ENCODE measurements around the gene ZBTB17. TPM values are rescaled to one million over a fixed set of nuclear protein-coding genes. Genes with fewer than 3 reads are reported as not detected.

The ZBTB17 gene
- total RNA-seq, 1 experiment from 2014 or later, result 41.6 TPM

DNA sequence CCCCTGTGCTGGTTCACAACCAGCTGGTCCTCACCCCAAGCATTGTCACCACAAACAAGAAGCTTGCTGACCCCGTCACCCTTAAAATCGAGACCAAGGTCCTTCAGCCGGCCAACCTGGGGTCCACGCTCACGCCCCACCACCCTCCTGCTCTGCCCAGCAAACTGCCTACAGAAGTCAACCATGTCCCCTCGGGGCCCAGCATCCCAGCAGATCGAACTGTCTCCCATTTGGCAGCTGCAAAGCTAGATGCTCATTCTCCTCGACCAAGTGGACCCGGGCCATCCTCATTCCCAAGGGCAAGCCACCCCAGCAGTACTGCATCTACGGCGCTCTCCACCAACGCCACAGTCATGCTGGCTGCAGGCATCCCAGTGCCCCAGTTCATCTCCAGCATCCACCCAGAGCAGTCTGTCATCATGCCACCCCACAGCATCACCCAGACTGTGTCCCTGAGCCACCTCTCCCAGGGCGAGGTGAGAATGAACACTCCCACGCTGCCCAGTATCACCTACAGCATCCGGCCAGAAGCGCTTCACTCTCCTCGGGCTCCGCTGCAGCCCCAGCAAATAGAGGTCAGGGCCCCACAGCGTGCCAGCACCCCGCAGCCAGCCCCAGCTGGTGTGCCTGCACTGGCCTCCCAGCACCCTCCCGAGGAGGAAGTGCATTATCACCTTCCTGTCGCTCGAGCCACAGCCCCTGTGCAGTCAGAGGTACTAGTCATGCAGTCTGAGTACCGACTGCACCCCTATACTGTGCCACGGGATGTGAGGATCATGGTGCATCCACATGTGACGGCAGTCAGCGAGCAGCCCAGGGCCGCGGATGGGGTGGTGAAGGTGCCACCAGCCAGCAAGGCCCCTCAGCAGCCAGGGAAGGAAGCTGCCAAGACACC lies 40.6 kb downstream of the ZBTB17 start:
- BruUV-seq (replicated peaks), result no TSS peak
- ATAC-seq, result no peak
- peaks cover 16% of the 10 kb centered on the region for H3K4me1 ChIP-seq (ENCODE audit: control insufficient read depth, insufficient read depth, low read length)
- no peaks in the 10 kb centered on the region for H3K9me3 ChIP-seq (ENCODE audit: control insufficient read depth, insufficient read depth, low read depth, low read length)
- TF ChIP-seq SIN3A (IDR thresholded peaks at IDR 0.05; ENCODE audit: borderline replicate concordance, insufficient read depth, low read depth, low read length), result no peak
- no peak for TF ChIP-seq TCF7L2 (IDR thresholded peaks at IDR 0.05; ENCODE audit: low read depth, low read length)
- no peak for TF ChIP-seq CTCF (IDR thresholded peaks at IDR 0.05)
- no peak for TF ChIP-seq REST (IDR thresholded peaks at IDR 0.05; ENCODE audit: insufficient read depth in 1 of 2, low read depth in 2 of 2, low read length in 1 of 2)
- TF ChIP-seq POLR2AphosphoS5 (IDR thresholded peaks at IDR 0.05; ENCODE audit: low read depth, low read length), result no peak
- intact Hi-C loops (cut with micrococcal nuclease; ENCODE audit: unreplicated experiment) (no loop called here), in situ Hi-C loops (cut with HindIII; ENCODE audit: low pct_unique_long_range_greater_than_20kb, low sequenced_read_pairs) (no loop called here)
- POLR2A ChIA-PET, result no interaction called here
- DNase-seq (ENCODE audit: low read depth, low spot score), result no peak
- no peak overlapping the region for H3K4me3 ChIP-seq (ENCODE audit: low read depth in 2 of 2, low read length in 2 of 2)
- peaks cover 16% of the 10 kb centered on the region for H3K36me3 ChIP-seq (ENCODE audit: control insufficient read depth, insufficient read depth, low read length)
- no peaks in the 10 kb centered on the region for H3K27me3 ChIP-seq (ENCODE audit: control insufficient read depth, insufficient read depth, low read length)
- CTCF ChIA-PET, result no interaction called here
- H3K27ac ChIP-seq (ENCODE audit: low read length), result no peak overlapping the region

- no TSS peak for BruUV-seq (replicated peaks)
Observed at GRCh38 chr1:15934211-15935055, 41.5 kb downstream of the ZBTB17 start.

More at GRCh38 chr1:15934211-15935055, 41.5 kb downstream of the ZBTB17 start:
- ATAC-seq (no peak), DNase-seq (ENCODE audit: low read depth, low spot score) (no peak)
- Histone ChIP-seq H3K36me3 (ENCODE audit: control insufficient read depth, insufficient read depth, low read length) (peaks cover 21% of the 10 kb centered on the region), H3K27me3 (ENCODE audit: control insufficient read depth, insufficient read depth, low read length) (no peaks in the 10 kb centered on the region), H3K4me1 (ENCODE audit: control insufficient read depth, insufficient read depth, low read length) (peaks cover 8% of the 10 kb centered on the region), H3K9me3 (ENCODE audit: control insufficient read depth, insufficient read depth, low read depth, low read length) (no peaks in the 10 kb centered on the region), H3K4me3 (ENCODE audit: low read depth in 2 of 2, low read length in 2 of 2) (no peak overlapping the region), H3K27ac (ENCODE audit: low read length) (no peak overlapping the region)
- POLR2A ChIA-PET, result no interaction called here
- in situ Hi-C loops (cut with HindIII; ENCODE audit: low pct_unique_long_range_greater_than_20kb, low sequenced_read_pairs), result no loop called here
- CTCF ChIA-PET, result no interaction called here
- intact Hi-C loops (cut with micrococcal nuclease; ENCODE audit: unreplicated experiment), result no loop called here
- TF ChIP-seq REST (IDR thresholded peaks at IDR 0.05; ENCODE audit: insufficient read depth in 1 of 2, low read depth in 2 of 2, low read length in 1 of 2) (no peak), CTCF (IDR thresholded peaks at IDR 0.05) (no peak), POLR2AphosphoS5 (IDR thresholded peaks at IDR 0.05; ENCODE audit: low read depth, low read length) (no peak), SIN3A (IDR thresholded peaks at IDR 0.05; ENCODE audit: borderline replicate concordance, insufficient read depth, low read depth, low read length) (no peak)

Measured in Panc1 (cell line).